A549 (cell line): ENCODE data around the gene NDUFA1. TPM values are rescaled to one million over a fixed set of nuclear protein-coding genes. Genes with fewer than 3 reads are reported as not detected.

ENCODE experiments used
- ATAC-seq, 2 experiments: fragments of 200-7000 bp in 1 of 2; fragments of >200 bp in 1 of 2; cut with Nextera tagmentation in 1 of 2; cut with Tn5 transposase in 1 of 2; 3 replicates each; pipeline versions ENCODE4 v1.8.0 to v1.9.1; 2018 to 2020; ENCODE audit warnings: mild to moderate bottlenecking in 1 of 2, moderate library complexity in 1 of 2
- CTCF ChIA-PET: fragments of 300-600 bp; sonication (Branson Sonifier 250); formaldehyde crosslinking; extraction: SDS; loops from one replicate; lab custom pipeline; 2021; ENCODE audit warnings: antibody characterized with exemption, inconsistent platforms; lab: Yijun Ruan, JAX
- POLR2A ChIA-PET: fragments of 350-600 bp; formaldehyde crosslinking; extraction: SDS; loops from one replicate; lab custom pipeline; 2021; ENCODE audit warnings: antibody characterized with exemption, inconsistent platforms; lab: Yijun Ruan, JAX
- DNase-seq, 2 experiments: peaks; one replicate each; pipeline versions ENCODE4 v3.0.0 to v3.0.0-alpha.2; 2011 to 2016; ENCODE audit warnings: low read depth in 1 of 2, low spot score in 1 of 2
- FAIRE-seq: peaks from 2 replicates; lab custom pipeline; 2011; peaks lifted over from hg19 to GRCh38; lab: Jason Lieb, UNC
- H3K27ac ChIP-seq, 2 experiments: fragments of >200 bp; sonication (Bioruptor Twin); formaldehyde crosslinking; 3 replicates each; pipeline ENCODE4 v1.5.1; 2016 to 2017
- H3K4me1 ChIP-seq: fragments of >200 bp; sonication (Bioruptor Twin); formaldehyde crosslinking; 3 replicates; pipeline ENCODE4 v1.6.1; 2016
- H3K4me2 ChIP-seq: fragments of >200 bp; sonication (Bioruptor Twin); formaldehyde crosslinking; 3 replicates; pipeline ENCODE4 v1.6.1; 2016
- H3K4me3 ChIP-seq: fragments of >200 bp; sonication (Bioruptor Twin); formaldehyde crosslinking; 3 replicates; pipeline ENCODE4 v1.5.1; 2016
- H3K9me3 ChIP-seq: fragments of >200 bp; sonication (Bioruptor Twin); formaldehyde crosslinking; 3 replicates; pipeline ENCODE4 v1.6.1; 2016
- BHLHE40 ChIP-seq: IDR thresholded peaks from 2 replicates; pipeline ENCODE4 v1.6.1; 2012; ENCODE audit warnings: low read depth, low read length, inconsistent platforms
- CBX2 ChIP-seq: fragments of 200-600 bp; sonication (generic); IDR thresholded peaks from 2 replicates; pipeline ENCODE4 v1.6.1; 2016; ENCODE audit warnings: low read depth, mild to moderate bottlenecking, borderline replicate concordance
- CBX8 ChIP-seq: fragments of 200-600 bp; sonication (generic); IDR thresholded peaks from 2 replicates; pipeline ENCODE4 v1.6.1; 2016
- CHD2 ChIP-seq: fragments of 150-350 bp; IDR thresholded peaks from 2 replicates; pipeline ENCODE4 v1.6.1; 2014; ENCODE audit warnings: low read length; ENCODE audit not compliant: partially characterized antibody
- HDAC2 ChIP-seq: fragments of 200-600 bp; sonication (generic); IDR thresholded peaks from 2 replicates; pipeline ENCODE4 v1.6.1; 2016
- HOXA7 ChIP-seq: fragments of 250-450 bp; sonication (Bioruptor Pico); IDR thresholded peaks from 2 replicates; pipeline ENCODE4 v1.5.0; 2020; ENCODE audit warnings: mild to moderate bottlenecking, moderate library complexity
- JUN ChIP-seq, 2 experiments: fragments of >200 bp; sonication (Bioruptor Twin); formaldehyde crosslinking; IDR thresholded peaks; 2 replicates in 1 of 2; 3 replicates in 1 of 2; pipeline ENCODE4 v1.6.1; 2016 to 2017
- KDM1A ChIP-seq: fragments of 200-600 bp; sonication (generic); IDR thresholded peaks from 2 replicates; pipeline ENCODE4 v1.6.1; 2016; ENCODE audit warnings: low read depth, mild to moderate bottlenecking
- KDM5A ChIP-seq: fragments of 200-600 bp; sonication (generic); IDR thresholded peaks from 2 replicates; pipeline ENCODE4 v1.6.1; 2016; ENCODE audit warnings: antibody characterized with exemption, mild to moderate bottlenecking
- MYC ChIP-seq: IDR thresholded peaks from 2 replicates; pipeline ENCODE4 v1.6.1; 2012; ENCODE audit warnings: mild to moderate bottlenecking, inconsistent platforms, low read length, improper control_type of control experiment, borderline replicate concordance
- NPAS2 ChIP-seq: fragments of 250-450 bp; sonication (Bioruptor Pico); IDR thresholded peaks from 2 replicates; pipeline ENCODE4 v1.8.0; 2022; ENCODE audit warnings: mild to moderate bottlenecking, moderate library complexity, borderline replicate concordance
- PHF8 ChIP-seq: fragments of 200-600 bp; sonication (generic); IDR thresholded peaks from 2 replicates; pipeline ENCODE4 v1.6.1; 2016; ENCODE audit warnings: low read depth, mild to moderate bottlenecking, antibody characterized with exemption, moderate library complexity, borderline replicate concordance
- POLR2A ChIP-seq: IDR thresholded peaks from 2 replicates; pipeline ENCODE4 v1.6.1; 2012; ENCODE audit warnings: mild to moderate bottlenecking, low read length
- TFCP2L1 ChIP-seq: fragments of 250-450 bp; sonication (Bioruptor Pico); IDR thresholded peaks from 2 replicates; pipeline ENCODE4 v1.5.0; 2021; ENCODE audit warnings: mild to moderate bottlenecking
- ZFP36 ChIP-seq: fragments of 450-650 bp; IDR thresholded peaks from 2 replicates; pipeline ENCODE4 v1.6.1; 2014; ENCODE audit warnings: borderline replicate concordance; ENCODE audit not compliant: partially characterized antibody
- WGBS: methylation state at CpG from one replicate; pipeline ENCODE4 v1.1.6; 2017; ENCODE audit errors: missing lambda C conversion rate; 5-methylcytosine and 5-hydroxymethylcytosine counted together
- polyA plus RNA-seq, 4 experiments: library from polyadenylated mRNA; depleted of rRNA in 3 of 4; stranded (reverse); fragments of >200 nt; fragmentation: RNase III in 1 of 4; extraction: RNeasy Plus Mini Kit Qiagen cat#74134 plus additional on column Dnase treatment in 1 of 4; gene quantifications; 2 replicates in 3 of 4; 3 replicates in 1 of 4; pipeline ENCODE4 v1.2.3, GENCODE V29; 2011 to 2017
- TF ChIP-seq, protein P1 (sequence below): fragments of 450-650 bp; IDR thresholded peaks from 2 replicates; pipeline ENCODE4 v1.6.1; 2014; ENCODE audit warnings: antibody characterized with exemption
- TF ChIP-seq, protein P2 (sequence below): IDR thresholded peaks from 2 replicates; pipeline ENCODE4 v1.6.1; 2012
- TF ChIP-seq, protein P3 (sequence below): fragments of 200-600 bp; sonication (generic); IDR thresholded peaks from 2 replicates; pipeline ENCODE4 v1.6.1; 2016; ENCODE audit warnings: antibody characterized with exemption, mild to moderate bottlenecking, moderate library complexity
- TF ChIP-seq, protein P4 (sequence below): IDR thresholded peaks from 2 replicates; pipeline ENCODE4 v1.6.1; 2012; ENCODE audit warnings: low read depth, borderline replicate concordance
- TF ChIP-seq, protein P5 (sequence below): fragments of >200 bp; sonication (Bioruptor Twin); formaldehyde crosslinking; IDR thresholded peaks from 2 replicates; pipeline ENCODE4 v1.6.1; 2016

NDUFA1 gene
- polyA plus RNA-seq, 2 of the 4 experiments (the other 2 are of a cell fraction), result 432 to 435 TPM

DNA sequence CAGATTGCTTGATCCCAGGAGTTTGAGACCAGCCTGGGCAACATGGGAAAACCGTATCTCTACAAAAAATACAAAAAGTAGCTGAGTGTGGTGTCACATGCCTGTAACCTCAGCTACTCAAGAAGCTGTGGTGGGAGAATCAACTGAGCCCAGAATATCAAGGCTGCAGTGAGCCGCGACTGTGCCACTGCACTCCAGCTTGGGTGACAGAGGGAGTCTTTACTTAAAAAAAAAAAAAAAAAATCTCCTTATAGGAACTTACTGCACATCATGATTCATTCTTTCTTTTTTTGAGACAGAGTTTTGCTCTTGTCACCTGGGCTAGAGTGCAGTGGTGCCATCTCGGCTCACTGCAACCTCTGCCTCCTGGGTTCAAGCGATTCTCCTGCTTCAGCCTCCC, 43.2 kb upstream of the NDUFA1 start (continued):
- TF ChIP-seq CBX2 (no peak), NPAS2 (no peak)
- TF ChIP-seq, all 56 proteins: peak for 0

DNA sequence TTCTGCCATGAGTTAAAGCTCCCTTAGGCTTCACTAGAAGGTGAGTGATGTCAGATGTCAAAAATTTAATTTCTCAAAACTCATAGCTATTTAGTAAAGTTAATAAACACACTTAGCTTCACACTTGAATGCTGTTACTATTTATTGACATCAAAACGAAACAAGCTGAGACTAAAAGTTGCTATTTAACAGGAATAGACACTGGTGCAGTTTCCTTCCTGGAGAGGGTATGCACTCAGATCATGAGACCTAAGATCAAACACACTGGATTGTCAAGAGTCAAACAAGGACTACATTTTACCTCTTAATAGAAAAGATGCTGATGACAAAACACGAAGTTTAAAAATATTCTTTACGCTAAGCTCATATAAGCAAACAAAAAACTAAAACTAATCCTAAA, 37.7 kb upstream of the NDUFA1 start:
- Histone ChIP-seq H3K9me3 (no peaks in the 10 kb centered on the region), H3K4me2 (no peak overlapping the region), H3K4me3 (no peak overlapping the region), H3K4me1 (no peaks in the 10 kb centered on the region), H3K27ac (no peak overlapping the region)
- DNase-seq (no peak), FAIRE-seq (no peak), ATAC-seq (no peak)
- POLR2A ChIA-PET, result no interaction called here
- WGBS, result 92% methylated on average over 3 of the region's 3 CpGs
- CTCF ChIA-PET, result interaction anchor here (1.0 to 1.9 kb wide), 2 partner anchors 10 to 54 kb away, joined by 3 to 4 read pairs; no protein-coding TSS in a partner anchor
- TF ChIP-seq, protein P1, sequence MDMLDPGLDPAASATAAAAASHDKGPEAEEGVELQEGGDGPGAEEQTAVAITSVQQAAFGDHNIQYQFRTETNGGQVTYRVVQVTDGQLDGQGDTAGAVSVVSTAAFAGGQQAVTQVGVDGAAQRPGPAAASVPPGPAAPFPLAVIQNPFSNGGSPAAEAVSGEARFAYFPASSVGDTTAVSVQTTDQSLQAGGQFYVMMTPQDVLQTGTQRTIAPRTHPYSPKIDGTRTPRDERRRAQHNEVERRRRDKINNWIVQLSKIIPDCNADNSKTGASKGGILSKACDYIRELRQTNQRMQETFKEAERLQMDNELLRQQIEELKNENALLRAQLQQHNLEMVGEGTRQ, result no peak
- no peak for TF ChIP-seq BHLHE40
- no peak for TF ChIP-seq TFCP2L1 (CRISPR knock-in tag)
- no peak for TF ChIP-seq CBX8
- TF ChIP-seq, protein P2, sequence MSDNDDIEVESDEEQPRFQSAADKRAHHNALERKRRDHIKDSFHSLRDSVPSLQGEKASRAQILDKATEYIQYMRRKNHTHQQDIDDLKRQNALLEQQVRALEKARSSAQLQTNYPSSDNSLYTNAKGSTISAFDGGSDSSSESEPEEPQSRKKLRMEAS, result no peak
- no peak for TF ChIP-seq KDM1A
- no peak for TF ChIP-seq HDAC2
- TF ChIP-seq MYC, result no peak

DNA sequence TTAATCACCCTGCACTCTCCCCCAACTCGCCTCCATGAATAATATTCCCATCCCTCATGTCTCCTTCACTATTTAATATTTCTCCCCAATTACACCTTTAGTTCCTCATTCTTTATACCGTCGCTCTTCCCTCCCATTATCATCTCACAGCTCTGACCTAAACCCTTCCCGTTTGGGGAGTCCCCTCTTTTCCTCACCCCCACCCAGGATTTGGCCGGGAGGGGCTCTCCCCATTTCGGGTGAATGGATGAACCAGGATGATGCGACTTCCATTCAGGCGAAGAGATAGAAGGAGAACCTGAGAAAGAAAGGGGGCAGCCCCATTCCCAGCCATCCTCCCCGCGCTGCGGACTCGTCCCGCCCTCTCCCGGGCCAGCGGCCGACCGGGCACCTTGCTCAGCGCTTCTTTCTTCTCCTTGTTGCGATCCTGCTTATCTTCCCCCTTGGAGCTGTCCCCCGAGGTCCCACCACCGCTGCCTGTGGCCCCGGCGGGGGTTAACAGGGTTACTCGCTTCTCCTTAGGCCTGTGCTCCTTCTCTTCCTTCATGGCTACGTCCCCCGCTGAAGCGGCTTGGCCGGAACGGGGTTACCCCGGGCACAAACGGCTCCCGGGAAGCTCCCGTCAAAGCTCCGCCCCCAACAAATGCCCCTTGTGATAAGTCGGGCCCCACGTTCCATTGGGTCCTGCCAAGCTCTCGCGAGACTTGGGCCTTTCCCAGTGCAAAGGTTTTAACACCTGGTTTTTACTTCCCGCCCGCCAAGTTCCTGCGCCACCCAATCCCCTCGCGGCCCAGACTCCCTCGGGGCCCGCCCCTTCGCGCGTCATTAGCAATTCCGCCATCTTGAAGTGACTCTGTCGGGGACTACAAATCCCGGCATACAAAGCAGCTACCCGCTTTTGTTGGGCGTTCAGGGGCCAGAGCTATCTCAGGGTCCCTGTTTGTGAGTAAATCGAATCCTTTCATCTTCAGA, 19.0 kb upstream of the NDUFA1 start, which contains the start of gene UPF3B:
Gene UPF3B (minus strand): TSS at position 582 of the 972 bp plus-strand sequence. CDS start 35 bp downstream, at position 547.
- Histone ChIP-seq H3K4me1 (no peaks in the 10 kb centered on the region), H3K4me3 (peak within 1 kb of the TSS; percentile 68), H3K4me2 (peak within 1 kb of the TSS; percentile 80)
- DNase-seq, result peak; percentile 98 to 99
- ChIA-PET CTCF (interaction anchor here (0.6 to 1.5 kb wide), 4 partner anchors 18 to 290 kb away, joined by 3 to 10 read pairs (median 3); no protein-coding TSS in a partner anchor), POLR2A (interaction anchor here (0.5 to 2.5 kb wide), 10 partner anchors 9 to 384 kb away, joined by 3 to 40 read pairs (median 4); partner anchors contain the start of genes NDUFA1, RNF113A, RPL39 and SLC25A5)
- ATAC-seq, result peak; percentile 94 to 96
- under 1% methylated on average over 54 of the region's 54 CpGs for WGBS
- FAIRE-seq, result peak; percentile 18
- TF ChIP-seq, protein P3, sequence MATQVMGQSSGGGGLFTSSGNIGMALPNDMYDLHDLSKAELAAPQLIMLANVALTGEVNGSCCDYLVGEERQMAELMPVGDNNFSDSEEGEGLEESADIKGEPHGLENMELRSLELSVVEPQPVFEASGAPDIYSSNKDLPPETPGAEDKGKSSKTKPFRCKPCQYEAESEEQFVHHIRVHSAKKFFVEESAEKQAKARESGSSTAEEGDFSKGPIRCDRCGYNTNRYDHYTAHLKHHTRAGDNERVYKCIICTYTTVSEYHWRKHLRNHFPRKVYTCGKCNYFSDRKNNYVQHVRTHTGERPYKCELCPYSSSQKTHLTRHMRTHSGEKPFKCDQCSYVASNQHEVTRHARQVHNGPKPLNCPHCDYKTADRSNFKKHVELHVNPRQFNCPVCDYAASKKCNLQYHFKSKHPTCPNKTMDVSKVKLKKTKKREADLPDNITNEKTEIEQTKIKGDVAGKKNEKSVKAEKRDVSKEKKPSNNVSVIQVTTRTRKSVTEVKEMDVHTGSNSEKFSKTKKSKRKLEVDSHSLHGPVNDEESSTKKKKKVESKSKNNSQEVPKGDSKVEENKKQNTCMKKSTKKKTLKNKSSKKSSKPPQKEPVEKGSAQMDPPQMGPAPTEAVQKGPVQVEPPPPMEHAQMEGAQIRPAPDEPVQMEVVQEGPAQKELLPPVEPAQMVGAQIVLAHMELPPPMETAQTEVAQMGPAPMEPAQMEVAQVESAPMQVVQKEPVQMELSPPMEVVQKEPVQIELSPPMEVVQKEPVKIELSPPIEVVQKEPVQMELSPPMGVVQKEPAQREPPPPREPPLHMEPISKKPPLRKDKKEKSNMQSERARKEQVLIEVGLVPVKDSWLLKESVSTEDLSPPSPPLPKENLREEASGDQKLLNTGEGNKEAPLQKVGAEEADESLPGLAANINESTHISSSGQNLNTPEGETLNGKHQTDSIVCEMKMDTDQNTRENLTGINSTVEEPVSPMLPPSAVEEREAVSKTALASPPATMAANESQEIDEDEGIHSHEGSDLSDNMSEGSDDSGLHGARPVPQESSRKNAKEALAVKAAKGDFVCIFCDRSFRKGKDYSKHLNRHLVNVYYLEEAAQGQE, result peak; percentile 79
- TF ChIP-seq PHF8, result peak; percentile 89
- peak; percentile 90 for TF ChIP-seq CHD2
- TF ChIP-seq ZFP36, result no peak
- no peak for TF ChIP-seq HOXA7
- TF ChIP-seq JUN (IDR thresholded peaks at IDR 0.05), result peak in 1 of 2 experiments; percentile 63; a peak in 1 of 5 replicates
- 0 out of 2 replicates have a peak, but pooled peaks have one; percentile 39 for TF ChIP-seq KDM5A
- TF ChIP-seq, protein P4, sequence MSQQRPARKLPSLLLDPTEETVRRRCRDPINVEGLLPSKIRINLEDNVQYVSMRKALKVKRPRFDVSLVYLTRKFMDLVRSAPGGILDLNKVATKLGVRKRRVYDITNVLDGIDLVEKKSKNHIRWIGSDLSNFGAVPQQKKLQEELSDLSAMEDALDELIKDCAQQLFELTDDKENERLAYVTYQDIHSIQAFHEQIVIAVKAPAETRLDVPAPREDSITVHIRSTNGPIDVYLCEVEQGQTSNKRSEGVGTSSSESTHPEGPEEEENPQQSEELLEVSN, result peak; percentile 87
- TF ChIP-seq, protein P2, result peak; percentile 71
- TF ChIP-seq, protein P5, sequence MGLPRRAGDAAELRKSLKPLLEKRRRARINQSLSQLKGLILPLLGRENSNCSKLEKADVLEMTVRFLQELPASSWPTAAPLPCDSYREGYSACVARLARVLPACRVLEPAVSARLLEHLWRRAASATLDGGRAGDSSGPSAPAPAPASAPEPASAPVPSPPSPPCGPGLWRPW, result no peak
- peak; percentile 79 for TF ChIP-seq POLR2A
- TF ChIP-seq, all 56 proteins: peak for 8
- no peaks in the 10 kb centered on the region for H3K9me3 ChIP-seq
- peak within 1 kb of the TSS; percentile 89 to 94 for H3K27ac ChIP-seq
